Activated gamma-delta T cell treated with Interleukin-2 at 50 U/mL for 16 hours (primary cell): ENCODE results near the gene MDN1.
"Not testable (repeated sequence)": the region's sequence is repeated elsewhere in the genome, so short reads cannot be mapped to it uniquely, and the experiment has no call there.

ENCODE experiments used
- DNase-seq: peaks from one replicate; pipeline ENCODE4 v3.0.0-alpha.2; 2020

MDN1 gene

DNA sequence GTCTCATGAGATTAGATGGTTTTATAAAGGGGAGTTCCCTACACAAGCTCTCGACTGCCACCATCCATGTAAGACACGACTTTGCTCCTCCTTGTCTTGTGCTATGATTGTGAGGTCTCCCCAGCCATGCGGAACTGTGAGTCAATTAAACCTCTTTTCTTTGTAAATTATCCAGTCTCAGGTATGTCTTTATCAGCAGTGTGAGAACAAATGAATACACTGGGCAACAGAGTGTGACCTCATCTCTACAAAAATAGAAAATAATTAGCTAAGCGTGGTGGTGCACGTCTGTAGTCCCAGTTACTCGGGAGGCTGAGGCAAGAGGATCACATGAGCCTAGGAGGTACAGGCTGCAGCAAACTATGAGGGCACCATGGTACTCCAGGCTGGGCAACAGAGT, 51.3 kb downstream of the MDN1 start:
- DNase-seq = no peak

DNA sequence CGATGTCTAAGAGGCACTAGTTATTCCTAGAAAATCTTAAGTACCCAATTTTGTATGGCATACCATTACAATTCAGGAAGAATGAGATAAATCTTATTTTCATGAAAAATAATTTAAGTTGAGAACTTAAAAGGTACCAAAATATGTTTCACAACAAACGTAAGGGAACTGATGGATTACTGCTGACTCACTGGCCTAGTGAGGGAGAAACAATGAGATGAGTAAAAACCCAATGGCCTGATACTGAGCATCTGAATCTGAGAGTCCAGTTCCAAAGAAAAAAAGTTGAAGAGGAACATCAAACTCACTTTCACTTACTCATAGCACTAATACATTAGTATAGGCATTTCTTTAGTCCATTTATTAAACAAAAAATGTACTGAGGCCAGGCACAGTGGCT, 56.0 kb downstream of the MDN1 start:
- DNase-seq = no peak

DNA sequence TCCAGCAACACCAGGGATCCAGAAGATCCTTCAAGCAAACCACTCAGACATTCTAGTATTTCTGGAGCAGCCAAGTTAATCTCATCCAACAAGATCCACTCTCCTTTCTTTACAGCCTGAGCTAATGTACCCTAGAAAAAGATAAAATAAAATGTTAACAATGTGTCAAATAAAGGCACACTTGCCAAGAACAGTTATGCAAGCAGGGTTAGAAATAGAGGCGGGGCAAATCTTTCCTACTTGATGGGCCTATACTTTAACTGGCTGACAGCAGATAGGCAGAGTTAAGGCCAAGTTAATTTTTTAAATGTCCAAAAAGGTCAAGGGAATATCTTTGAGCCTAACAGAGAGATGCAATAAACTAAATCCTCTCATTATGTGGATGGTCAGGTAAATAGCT, 60.8 kb downstream of the MDN1 start:
- no peak for DNase-seq

DNA sequence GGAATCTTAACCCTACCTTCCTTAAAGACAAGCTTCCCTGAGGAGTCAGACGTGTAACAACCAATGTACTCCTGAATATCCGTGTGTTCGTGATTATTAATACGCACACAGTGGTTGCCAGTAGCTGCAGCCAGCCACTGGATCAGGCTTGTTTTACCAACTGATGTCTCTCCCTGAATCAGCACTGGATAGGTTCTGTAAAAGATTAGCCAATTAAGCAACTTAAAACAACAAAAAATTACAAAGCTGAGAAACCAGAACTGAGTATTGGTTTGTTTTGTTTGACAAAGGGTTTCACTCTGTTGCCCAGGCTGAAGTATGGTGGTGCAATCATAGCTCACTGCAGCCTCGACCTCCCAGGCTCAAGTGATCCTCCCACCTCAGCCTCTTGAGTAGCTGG, 69.3 kb downstream of the MDN1 start:
- no peak for DNase-seq

DNA sequence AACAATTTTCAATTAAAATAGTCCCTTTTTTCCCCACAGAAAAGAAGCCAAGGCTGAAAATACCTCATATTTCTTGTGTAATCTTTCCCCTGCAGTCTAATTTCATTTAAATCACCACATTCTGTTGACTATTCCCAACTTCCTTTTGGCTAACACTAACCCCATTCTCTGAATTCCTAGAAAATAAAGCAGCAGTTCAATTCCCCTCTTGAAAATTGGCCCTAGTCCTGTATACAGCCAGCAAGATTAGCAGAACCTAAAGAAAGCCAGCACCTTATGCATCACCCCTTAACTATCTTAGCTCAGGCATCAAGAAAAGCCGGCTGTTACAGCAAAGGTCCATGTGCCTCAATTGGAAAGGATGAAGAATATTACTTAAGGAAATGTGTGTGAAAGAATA, 69.7 kb downstream of the MDN1 start:
- no peak for DNase-seq

DNA sequence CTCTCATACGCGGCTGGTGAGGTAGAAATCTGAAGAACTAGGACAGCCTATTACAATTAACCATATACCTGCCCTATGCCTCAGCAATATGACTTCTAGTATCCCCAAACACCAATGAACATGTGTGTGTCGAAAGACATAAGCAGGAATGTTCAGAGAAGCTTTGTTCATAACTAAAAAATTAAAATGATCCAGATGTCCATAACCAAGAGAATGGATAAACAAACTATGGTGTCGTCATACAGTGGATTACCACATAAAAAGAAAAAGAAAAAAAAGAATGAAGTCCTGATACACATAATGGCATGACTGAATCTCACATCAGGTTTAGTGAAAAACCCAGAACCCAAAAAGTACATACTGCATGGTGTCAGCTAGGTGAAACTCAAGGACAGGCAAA, 73.9 kb downstream of the MDN1 start:
- DNase-seq = no peak

DNA sequence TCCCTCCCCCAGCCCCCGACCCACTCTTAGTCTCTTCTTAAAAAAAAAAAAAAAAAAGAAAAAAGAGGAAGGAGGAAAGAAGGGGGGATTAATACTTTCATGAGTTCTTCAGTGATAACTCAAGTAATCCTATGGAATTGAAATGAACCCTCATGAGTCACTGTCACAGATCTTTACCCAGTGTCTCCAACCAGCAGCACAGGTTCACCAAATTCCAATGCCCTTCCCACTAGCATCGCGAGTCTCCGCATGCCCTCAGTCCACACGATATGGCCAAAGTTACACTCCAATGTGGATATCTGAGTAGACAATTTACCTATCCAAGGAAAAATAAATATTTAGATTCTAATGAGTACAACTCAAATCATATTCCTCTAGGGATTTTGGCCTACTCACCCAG, 74.5 kb downstream of the MDN1 start:
- DNase-seq = no peak

DNA sequence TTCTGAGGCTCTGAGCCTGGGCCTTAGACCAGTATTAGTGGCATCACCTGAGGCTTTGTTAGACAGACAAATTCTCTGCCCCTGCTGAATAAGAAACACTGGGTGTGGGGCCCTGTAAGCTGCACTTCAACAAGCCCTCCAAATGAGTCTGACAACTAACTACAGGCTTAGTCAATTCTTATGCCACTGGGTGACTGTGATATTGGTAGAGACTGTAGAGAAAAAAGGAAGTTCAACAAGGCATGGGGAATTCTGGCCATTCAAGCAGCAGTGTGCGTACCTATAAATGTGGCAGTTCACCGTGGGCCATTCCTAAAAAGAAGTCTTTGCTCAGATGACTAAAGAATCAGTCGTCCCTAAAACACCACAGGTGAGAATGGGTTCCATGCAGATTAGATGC, 82.7 kb downstream of the MDN1 start:
- no peak for DNase-seq

DNA sequence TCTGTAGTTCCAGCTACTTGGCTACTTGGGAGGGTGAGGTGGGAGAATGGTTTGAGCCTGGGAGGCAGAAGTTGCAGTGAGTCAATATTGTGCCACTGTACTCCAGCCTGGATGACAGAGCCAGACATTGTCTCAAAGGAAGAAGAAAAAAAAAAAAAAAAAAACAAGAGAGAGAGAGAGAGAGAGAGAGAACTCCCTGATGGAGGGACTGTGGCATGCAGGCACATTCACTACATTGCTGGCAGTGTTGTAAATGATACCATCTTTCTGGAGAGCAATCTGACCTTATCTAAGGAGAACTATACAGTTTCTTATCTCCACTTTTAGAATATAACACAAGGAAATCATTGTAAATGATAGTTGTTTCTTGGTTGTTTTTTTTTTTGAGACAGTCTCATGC, 85.1 kb downstream of the MDN1 start:
- no peak for DNase-seq

DNA sequence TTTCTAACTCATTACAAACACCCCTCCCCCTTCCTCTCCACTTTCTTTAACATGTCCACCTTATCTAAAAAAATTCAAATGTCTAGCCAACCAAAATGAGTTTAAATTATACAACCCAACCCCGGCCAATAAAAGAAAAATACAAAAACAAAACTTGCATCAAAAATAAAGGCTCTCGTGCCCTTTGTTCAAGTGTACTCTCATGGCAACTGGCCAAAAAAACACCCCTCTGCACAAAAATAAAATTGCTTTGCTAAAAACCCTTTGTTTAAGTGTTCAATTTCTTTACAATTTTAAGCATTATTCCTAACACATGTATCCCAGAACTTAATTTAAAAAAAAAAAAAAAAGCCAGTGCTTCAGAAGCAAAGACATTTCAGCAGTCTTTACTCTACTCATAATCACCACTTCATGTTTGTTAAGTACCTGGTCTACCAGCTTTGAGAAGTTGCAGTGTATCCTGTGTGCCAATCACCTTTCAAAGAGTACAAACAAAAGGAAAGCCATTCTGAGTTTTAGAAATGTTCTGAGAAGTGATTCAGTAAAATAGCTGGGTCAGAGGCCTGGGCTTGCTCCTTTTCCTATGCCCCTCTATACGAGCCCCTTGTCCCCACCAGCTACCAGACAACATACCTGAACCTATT, 87.5 kb downstream of the MDN1 start:
- no peak for DNase-seq

DNA sequence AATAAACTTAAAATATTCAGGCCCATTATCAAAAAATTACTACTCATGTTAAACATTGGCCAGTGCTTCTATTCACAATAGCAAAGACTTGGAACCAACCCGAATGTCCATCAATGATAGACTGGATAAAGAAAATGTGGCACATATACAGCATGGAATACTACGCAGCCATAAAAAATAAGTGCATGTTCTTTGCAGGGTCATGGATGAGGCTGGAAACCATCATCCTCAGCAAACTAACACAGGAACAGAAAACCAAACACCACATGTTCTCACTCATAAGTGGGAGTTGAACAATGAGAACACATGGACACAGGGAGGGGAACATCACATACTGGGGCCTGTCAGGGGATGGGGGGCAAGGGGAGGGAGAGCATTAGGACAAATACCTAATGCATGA, 88.3 kb downstream of the MDN1 start:
- not testable (repeated sequence) for DNase-seq

DNA sequence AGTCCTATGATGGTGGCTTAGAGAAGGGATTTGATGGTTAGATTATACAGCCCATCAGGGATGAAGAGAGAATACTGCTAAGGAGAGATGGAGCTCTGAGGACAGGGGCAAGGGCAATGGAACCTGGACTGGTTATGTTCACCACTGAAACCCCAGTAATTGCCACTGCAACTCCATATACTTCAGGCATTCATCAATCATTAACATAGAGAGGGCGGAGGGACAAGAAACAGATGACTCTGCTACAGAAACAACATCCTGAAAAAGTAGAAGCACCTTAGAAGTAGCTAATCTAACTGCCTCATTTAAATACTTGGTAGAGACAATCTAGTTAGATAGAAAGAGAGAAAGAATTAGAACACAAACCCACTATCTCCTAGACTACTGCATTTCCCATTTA, 89.8 kb downstream of the MDN1 start:
- DNase-seq = no peak

DNA sequence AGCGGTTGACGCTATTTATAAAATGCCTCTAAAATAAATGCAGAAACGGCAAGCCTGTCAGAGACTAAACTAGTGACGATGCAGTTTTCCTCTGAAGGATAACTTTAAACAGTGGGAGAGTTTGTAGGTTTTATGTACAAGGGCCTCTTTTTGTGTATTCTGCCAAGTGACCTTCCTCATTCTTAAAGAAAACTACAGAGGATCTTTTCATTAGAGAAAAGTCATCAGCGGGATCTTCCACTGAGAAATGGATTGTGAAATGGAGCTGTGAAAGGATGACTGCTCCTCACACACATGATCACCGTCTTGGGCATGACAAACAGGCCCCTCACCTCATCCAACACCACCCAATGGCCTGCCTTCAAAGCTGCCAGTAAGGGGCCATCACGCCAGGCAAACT, 92.1 kb downstream of the MDN1 start:
- DNase-seq = no peak

DNA sequence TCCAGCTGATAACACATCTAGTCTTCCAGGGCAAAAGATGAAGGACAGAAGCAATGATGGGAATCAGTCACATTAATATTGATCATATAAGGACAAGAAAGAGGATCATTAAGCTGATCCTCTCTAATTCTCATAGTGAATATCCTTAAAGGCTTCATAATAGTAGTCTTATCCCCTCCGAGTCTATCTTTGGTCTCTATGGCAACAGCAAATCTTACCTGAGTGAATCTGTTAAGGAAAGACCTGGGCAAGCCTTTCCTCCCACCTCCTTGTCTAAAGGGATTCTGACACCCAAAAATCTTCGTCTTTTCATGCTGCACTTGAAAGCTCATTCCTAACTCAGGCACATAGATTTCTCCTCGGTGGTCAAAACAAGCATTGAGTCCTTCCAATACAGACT, 94.6 kb downstream of the MDN1 start:
- no peak for DNase-seq

DNA sequence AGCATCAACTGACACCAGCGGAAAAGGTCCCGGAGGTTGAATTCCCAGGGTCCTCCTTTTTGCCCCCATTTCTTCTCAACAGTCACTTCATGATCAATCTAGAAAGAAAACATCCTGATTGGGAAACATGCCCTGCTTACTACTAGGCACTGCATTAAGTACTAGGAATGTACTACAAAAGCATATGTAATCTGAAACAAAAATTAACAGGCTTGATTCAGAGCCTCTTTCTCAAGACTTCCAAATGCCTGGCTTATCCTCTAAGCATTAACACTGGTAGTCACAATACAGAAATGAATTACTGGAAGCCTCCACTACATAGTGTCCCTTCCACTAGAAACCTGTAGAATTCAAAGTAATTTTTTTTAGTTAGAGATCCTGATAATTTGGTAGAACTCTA, 96.5 kb downstream of the MDN1 start:
- no peak for DNase-seq

DNA sequence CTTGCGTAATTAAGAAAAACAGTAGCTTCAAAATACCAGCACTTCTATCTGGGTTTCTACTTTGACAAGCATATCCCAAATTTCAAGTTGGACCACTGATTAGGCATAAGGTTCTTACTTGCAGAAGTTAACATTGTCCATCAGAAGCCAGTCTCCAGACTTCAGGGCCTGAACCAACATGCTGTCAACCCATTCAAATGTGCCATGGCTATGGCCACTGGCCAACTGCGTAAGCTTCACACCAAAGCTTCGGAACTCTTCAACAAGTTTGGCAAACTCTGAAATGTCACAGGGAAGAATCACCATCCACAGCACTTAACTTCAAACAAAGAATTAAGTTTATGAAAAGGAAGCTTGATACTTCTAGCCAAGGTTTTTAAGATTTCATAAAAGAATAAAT, 103.1 kb downstream of the MDN1 start:
- DNase-seq = no peak

DNA sequence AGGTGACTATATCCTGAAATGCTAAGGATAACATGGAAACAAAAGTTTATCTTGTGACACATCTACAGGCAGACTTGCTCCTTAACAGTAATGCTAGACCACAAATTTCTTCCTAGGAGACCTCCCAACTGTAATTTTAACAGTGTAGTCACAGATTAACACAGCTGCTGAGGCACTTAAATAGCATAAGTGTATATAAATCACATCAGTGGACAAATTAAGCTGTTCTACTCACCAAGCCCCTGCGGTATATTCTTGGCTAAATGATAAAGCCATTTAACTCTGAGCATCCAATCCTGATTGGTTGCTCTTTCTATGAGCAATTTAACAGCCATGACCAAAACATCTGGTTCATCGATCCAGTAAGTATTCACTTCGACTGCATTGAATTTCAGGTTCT, 107.8 kb downstream of the MDN1 start:
- no peak for DNase-seq

DNA sequence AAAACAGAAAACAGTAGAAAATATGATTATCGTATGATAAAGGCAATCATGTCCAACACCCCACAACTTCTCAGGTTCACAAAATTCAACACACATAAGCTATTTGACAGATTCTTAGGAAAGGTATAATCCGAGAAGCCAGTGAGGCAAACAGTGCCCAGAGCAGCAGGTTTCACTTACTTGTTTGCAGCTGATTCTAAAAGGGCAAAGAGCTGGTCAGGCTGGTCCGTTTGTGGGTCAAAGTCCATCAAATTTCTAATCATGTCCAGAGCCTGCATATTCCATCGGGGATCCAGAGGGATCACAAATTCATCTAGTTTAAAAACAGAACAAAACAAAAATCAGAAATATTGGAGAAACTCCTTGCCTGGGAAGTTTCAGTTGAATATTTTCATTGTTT, 111.3 kb downstream of the MDN1 start:
- no peak for DNase-seq

DNA sequence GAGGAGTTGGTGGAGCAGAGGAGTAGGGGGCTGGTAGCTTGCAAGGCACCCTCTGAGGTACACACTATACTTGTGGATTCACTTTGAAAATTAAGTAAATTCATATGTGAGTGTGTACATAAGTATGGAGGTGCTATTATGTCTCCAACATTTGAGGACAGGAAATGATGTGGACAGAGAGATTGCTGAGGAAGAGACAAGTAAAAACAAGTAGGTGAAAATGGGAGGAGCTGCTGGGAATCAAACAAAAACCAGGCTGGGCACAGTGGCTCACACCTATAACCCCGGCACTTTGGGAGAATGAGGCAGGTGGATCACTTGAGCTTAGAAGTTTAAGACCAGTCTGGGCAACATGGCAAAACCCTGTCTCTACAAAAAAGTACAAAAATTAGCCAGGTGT, 111.8 kb downstream of the MDN1 start:
- DNase-seq = no peak

DNA sequence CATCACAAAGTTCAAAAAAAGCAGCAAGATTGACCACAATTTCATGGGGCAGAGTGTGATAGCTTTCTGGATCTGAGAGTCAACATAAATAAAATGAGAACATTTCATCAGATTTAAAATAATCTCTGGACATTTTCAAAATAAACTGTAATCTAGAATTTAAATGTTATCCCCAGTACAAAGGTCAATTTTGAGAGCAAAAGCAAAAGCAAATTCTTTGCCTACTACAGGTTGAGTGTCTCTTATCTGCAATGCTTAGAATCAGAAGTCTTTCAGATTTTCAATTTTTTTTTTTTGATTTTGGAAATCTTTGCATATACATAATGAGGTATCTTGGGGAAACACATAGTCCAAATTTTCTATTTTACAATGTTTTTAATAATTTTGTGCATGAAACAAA, 113.5 kb downstream of the MDN1 start:
- DNase-seq = no peak

DNA sequence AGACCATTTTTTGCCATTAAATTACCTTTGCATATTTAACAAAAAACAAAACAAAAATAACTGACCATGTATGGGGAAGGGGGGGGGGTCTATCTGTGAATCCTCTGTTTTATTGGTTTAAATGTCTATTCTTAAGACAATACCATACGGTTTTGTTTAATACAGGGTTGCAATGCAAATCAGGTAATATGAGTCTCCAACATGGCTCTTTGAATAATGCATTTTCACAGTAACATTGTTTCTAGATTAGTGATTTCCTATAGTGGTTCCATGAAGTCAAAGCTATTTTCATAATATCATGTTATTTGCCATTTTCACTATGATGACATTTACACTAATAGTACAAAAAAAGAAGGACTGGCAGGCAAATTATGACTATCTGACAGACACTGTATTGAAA, 116.3 kb downstream of the MDN1 start:
- no peak for DNase-seq

DNA sequence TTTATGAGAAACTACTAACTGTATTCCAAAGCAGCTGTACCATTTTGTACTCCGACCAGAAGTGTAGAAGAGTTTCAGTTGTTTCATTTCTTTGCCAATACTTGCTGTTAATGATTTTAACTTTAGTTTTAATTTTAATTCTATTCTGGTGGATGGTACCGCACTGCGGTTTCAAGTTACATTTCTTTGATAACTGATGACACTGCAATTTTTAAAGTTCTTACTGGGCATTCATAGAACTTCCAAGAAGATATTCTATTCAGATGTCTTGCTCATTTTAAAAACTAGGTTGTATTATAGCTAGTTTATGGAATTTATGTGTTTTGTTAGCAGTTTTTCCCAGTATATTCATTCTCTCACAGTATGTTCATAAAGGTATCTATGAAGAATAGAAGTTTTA, 117.2 kb downstream of the MDN1 start:
- no peak for DNase-seq

DNA sequence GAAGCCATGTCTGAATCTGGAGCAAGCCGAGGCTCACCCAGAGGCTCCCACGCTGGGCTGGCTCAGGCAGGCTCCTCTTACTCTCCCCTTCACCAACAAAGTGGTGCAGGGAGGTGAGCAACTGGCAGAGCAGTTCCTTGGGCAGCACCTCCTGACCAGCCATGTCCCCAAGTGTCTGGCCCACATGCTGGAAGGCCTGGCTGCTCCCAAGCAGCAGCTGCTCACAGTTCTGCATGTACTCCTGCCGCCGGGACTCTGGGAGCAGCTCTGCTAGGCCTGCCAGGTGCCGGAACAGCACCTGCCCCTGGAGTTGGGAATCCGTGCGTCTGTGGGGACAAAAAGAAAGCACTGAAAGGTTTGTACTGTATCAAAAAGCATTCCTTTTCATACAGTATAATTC, 123.9 kb downstream of the MDN1 start:
- no peak for DNase-seq

DNA sequence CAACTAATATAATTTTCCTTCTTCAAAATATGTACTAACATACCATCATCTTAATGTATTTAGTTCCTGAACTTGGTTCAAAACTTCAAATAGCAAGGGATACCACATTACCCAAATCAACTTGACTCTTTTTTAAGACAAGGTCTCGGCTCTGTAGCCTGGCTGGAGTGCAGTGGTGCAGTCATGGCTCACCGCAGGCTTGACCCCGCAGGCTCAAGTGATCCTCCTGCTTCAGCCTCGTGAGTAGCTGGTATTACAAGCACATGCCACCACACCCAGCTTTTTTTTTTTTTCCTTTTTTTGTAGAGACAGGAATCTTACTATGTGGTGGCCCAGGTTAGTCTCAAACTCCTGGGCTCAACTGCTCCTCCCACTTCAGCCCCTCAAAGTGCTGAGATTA, 125.2 kb downstream of the MDN1 start:
- no peak for DNase-seq

DNA sequence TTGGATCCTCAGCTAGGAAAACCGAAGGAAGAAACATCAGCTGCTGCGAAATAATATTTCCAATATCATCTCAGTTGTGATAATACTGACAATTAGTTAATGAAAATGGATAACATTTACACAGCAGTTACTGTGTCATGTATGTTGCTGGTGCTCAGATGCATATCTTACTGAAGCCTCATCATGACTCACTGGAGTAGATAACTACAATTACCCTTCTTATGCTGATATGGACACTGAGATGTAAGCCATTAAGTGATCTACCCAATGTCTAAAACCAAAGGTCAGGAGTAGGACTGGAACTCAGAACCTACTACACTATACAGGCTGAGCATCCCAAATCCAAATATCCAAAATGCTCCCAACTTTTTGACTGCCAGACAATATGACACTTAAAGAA, 126.4 kb downstream of the MDN1 start:
- DNase-seq = no peak

DNA sequence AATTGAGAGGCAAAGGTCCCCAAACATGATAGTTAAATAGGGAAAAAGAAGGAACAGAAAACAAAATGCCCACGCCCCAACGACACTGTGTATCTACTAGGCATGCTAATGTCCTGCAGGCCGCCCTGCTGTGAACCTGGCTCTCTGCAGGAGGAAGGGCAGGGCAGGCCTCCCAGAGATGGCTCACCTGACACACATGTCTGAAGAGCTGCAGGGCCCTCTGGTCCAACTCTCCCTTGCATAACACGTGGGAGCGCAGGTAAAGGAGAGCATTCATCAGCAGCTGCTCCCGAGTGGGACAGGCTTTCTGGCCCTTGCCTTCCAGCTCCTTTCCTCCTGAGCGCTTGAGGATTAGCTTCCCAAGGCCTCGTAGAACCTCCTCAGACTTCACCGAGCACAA, 127.3 kb downstream of the MDN1 start:
- DNase-seq = no peak
